HEK293T (cell line): ENCODE results near the gene BPGM.
"Not testable (repeated sequence)": the region's sequence is repeated elsewhere in the genome, so short reads cannot be mapped to it uniquely, and the experiment has no call there.

Experiments used
- ELF4 ChIP-seq: fragments of 450-650 bp; IDR thresholded peaks from 2 replicates; pipeline ENCODE4 v1.6.1; 2017; ENCODE audit warnings: antibody characterized with exemption
- FOXA1 ChIP-seq: fragments of 450-650 bp; IDR thresholded peaks from 2 replicates; pipeline ENCODE4 v1.6.1; 2016; ENCODE audit warnings: mild to moderate bottlenecking
- PKNOX1 ChIP-seq: fragments of 450-650 bp; IDR thresholded peaks from 2 replicates; pipeline ENCODE4 v1.6.1; 2016
- SP1 ChIP-seq: fragments of 450-650 bp; IDR thresholded peaks from 2 replicates; pipeline ENCODE4 v1.6.1; 2017
- SUZ12 ChIP-seq: fragments of 450-650 bp; IDR thresholded peaks from 2 replicates; pipeline ENCODE4 v1.6.1; 2016; ENCODE audit warnings: mild to moderate bottlenecking
- TARDBP ChIP-seq: fragments of 450-650 bp; IDR thresholded peaks from 2 replicates; pipeline ENCODE4 v1.6.1; 2016

- not testable (repeated sequence) for TF ChIP-seq TARDBP, SUZ12, FOXA1, ELF4, SP1, PKNOX1
Measured at GRCh38 chr7:134665045-134665444, 18.4 kb downstream of the BPGM start.
